Measurements from ENCODE around the gene SARS1. TPM values are rescaled to one million over a fixed set of nuclear protein-coding genes. Genes with fewer than 3 reads are reported as not detected.

SARS1 gene
- total RNA-seq, 4 donors from 2014 or later, result 102 to 137 (median 122) TPM

DNA sequence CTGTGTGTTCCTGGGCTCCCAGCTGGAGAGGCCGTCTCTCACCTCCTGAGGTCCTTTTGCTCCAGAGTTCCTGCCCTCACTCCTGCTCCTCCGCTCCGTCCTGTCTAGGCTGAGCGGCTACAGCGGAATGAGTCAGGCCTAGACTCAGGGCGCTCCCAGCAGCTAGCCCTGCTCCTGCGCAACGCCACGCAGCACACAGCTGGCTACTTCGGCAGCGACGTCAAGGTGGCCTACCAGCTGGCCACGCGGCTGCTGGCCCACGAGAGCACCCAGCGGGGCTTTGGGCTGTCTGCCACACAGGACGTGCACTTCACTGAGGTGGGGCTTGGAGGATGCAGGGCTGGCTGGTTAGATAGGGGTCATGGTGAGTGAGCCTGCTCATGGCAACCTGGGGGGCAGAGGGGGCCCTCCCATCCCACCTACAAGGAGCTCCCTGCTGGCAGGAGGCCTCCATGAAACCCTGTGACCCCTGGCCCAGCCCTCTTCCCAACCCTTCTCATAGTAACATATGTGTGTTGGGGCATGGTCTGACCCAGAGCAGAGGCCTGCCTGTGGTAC, 54.1 kb downstream of the SARS1 start:
- TF ChIP-seq, protein P1, sequence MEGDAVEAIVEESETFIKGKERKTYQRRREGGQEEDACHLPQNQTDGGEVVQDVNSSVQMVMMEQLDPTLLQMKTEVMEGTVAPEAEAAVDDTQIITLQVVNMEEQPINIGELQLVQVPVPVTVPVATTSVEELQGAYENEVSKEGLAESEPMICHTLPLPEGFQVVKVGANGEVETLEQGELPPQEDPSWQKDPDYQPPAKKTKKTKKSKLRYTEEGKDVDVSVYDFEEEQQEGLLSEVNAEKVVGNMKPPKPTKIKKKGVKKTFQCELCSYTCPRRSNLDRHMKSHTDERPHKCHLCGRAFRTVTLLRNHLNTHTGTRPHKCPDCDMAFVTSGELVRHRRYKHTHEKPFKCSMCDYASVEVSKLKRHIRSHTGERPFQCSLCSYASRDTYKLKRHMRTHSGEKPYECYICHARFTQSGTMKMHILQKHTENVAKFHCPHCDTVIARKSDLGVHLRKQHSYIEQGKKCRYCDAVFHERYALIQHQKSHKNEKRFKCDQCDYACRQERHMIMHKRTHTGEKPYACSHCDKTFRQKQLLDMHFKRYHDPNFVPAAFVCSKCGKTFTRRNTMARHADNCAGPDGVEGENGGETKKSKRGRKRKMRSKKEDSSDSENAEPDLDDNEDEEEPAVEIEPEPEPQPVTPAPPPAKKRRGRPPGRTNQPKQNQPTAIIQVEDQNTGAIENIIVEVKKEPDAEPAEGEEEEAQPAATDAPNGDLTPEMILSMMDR (IDR thresholded peaks at IDR 0.05; ENCODE audit: low read depth), result no peak

DNA sequence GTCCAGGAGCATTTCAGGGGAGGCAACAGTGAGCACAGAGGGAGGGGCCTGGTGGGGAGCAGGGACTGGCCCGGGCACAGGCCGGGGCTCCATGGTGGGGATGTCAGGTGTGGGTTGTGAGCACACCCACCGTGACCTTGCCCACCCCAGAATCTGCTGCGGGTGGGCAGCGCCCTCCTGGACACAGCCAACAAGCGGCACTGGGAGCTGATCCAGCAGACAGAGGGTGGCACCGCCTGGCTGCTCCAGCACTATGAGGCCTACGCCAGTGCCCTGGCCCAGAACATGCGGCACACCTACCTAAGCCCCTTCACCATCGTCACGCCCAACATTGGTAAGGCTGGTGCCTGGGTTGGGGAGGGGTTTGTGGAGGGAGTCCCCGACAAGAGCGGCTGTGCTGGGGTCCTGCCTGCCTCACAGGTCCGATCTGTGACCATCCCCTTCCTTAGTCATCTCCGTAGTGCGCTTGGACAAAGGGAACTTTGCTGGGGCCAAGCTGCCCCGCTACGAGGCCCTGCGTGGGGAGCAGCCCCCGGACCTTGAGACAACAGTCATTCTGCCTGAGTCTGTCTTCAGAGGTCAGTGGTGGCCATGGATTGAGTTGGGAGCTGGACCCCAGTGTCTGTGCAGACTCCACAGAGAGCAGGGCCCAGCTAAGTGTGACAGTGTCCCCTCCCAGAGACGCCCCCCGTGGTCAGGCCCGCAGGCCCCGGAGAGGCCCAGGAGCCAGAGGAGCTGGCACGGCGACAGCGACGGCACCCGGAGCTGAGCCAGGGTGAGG, 54.9 kb downstream of the SARS1 start:
- TF ChIP-seq, protein P1 (IDR thresholded peaks at IDR 0.05; ENCODE audit: low read depth), result no peak

DNA sequence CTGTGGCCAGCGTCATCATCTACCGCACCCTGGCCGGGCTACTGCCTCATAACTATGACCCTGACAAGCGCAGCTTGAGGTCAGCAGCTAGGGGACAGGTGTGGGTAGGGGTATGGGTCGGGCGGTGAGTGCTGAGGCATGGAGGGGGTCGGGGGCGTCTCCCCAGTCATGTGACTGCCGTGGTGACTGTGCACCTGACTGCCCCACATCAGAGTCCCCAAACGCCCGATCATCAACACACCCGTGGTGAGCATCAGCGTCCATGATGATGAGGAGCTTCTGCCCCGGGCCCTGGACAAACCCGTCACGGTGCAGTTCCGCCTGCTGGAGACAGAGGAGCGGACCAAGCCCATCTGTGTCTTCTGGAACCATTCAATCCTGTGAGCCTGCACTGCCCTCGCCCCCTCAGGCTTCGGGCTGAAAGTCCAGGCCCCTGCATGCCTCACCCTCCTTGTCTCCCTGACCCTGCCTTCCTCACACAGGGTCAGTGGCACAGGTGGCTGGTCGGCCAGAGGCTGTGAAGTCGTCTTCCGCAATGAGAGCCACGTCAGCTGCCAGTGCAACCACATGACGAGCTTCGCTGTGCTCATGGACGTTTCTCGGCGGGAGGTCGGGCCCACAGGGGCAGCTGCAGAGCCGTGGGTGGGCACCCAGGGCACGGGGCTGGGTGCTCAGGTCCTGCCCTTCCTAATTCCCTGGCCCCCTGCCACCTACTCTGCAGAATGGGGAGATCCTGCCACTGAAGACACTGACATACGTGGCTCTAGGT, 55.7 kb downstream of the SARS1 start:
- TF ChIP-seq, protein P1 (IDR thresholded peaks at IDR 0.05; ENCODE audit: low read depth), result no peak

DNA sequence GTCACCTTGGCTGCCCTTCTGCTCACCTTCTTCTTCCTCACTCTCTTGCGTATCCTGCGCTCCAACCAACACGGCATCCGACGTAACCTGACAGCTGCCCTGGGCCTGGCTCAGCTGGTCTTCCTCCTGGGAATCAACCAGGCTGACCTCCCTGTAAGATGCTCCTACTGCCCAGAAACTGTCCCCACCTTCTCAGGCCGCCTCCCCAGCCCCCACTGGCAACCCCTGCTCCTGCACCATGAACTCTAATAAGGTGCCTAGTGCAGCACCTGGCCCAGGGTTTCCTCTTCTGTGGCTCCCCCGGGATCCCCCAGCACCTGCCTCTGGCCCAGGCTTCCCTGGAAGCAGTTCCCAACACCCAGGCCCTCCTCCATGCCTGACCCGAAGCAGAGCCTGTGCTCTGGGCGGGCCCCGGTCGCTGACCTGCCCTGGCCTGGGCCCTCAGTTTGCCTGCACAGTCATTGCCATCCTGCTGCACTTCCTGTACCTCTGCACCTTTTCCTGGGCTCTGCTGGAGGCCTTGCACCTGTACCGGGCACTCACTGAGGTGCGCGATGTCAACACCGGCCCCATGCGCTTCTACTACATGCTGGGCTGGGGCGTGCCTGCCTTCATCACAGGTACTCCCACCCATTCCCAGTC, 56.4 kb downstream of the SARS1 start:
- TF ChIP-seq, protein P1 (IDR thresholded peaks at IDR 0.05; ENCODE audit: low read depth), result no peak

DNA sequence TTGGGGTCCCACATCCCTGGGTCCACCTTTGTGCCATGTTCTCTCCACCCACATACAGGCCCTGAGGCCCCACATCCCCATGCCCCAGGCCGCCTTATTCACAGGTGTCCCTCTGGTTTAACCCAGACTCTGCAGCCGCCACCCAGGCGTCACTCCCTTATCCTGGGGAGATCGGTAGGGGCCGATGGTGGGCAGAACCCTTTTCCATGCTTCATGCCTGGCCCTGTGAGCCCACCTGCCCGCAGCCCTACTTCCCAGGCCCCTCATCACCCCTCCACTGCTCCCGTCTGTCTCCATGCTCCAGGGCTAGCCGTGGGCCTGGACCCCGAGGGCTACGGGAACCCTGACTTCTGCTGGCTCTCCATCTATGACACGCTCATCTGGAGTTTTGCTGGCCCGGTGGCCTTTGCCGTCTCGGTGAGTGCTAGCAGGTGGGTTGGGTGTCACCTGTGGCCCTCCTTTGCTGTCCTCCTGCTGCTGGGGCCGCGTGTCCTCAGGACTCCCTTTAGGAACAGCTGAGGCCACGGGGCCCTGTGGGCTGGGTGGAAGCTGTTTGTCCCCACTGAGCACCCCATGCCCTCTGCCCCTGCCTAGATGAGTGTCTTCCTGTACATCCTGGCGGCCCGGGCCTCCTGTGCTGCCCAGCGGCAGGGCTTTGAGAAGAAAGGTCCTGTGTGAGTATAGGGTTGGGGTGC, 57.1 kb downstream of the SARS1 start:
- TF ChIP-seq, protein P1 (IDR thresholded peaks at IDR 0.05; ENCODE audit: low read depth), result no peak

DNA sequence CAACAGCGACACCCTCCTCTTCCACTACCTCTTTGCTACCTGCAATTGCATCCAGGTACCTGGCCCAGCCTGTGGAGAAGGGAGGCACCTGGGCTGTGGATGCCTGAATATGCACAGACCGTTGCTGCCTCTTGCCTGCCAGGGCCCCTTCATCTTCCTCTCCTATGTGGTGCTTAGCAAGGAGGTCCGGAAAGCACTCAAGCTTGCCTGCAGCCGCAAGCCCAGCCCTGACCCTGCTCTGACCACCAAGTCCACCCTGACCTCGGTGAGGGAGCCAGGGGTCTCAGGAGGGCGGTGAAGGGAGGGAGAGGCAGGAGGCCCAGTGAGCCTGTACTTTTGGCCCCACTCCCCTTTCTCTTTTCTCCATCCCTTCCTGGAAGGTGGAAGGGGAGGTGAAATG, 57.7 kb downstream of the SARS1 start:
- TF ChIP-seq, protein P1 (IDR thresholded peaks at IDR 0.05; ENCODE audit: low read depth), result no peak
